Measurements from ENCODE around the gene PADI1. TPM values are rescaled to one million over a fixed set of nuclear protein-coding genes. Genes with fewer than 3 reads are reported as not detected.

Gene PADI1
- total and polyA plus RNA-seq, 2 of the 8 experiments (the other 6 are each of a cell fraction or from before 2014, with no cell fraction given), result 0.20 to 0.30 TPM

DNA sequence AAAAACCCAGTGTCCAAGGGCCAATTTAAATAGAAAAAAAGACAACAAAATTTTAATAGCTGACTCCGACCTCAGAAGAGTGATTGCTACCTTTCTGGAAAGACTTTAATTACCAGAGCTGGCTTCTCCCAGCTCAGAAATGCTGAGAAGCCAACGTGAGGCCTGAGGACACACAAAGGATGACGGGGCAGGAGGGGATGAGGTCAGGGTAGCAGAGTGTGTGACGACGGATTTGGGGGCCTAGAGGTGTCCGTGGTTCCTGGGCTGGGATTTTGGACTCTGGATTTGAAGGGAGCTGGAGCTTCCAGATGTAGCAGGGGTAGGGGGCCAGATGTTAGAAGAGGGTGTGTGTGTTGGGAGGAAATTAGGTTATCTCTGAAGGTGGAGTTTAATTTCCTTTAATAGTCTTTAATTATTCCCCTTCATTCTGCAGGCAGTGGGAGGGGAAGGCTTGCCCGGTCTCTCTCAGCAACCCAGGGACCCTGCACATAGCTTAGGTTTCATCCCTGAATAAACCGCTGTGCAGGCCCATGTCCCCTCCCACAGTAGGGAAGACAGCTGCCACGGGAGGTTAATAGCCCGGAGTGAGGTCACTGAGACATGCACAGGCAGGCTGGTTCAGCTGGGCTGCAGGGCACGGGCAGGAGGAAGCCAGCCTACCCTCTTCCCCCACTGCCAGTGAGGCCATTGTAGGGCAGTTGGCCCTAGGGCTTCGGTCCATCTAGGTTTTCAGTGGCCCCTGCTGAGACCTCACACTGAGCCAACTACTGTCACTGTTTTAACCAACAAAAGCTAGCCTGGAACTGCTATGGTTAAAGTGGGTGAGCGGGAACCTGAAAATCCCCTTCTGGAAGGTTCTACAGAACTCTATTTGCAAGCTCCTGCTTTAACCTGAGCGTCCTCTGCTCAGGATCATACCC is 40.2 kb downstream of the PADI1 start:
- H3K4ac ChIP-seq (replicated peaks; ENCODE audit: insufficient read length, low read depth, low read length), result no peak overlapping the region
- no peak overlapping the region for H3K14ac ChIP-seq (ENCODE audit: insufficient read length)
- peak overlapping the region; percentile 7; the same call in 1 of the 2 replicates for H4K8ac ChIP-seq (ENCODE audit: extremely low read depth, insufficient read depth, low read length)
- no peak overlapping the region for H3K23ac ChIP-seq (ENCODE audit: insufficient read length)
- H3K56ac ChIP-seq (replicated peaks; ENCODE audit: insufficient read length, low read depth, low read length), result no peak overlapping the region
- H2BK20ac ChIP-seq (ENCODE audit: low read length), result peak overlapping the region; percentile 72; the same call in 1 of the 2 replicates
- H3K4me3 ChIP-seq (ENCODE audit: extremely low read depth in 1 of 4, insufficient read depth in 2 of 4, low read depth in 3 of 4, low read length in 4 of 4), result no peak overlapping the region
- no peaks in the 10 kb centered on the region for H3K23me2 ChIP-seq (ENCODE audit: low read depth, low read length)
- no peak for TF ChIP-seq JUND (IDR thresholded peaks at IDR 0.05; ENCODE audit: low read length)
- TF ChIP-seq, protein P1, sequence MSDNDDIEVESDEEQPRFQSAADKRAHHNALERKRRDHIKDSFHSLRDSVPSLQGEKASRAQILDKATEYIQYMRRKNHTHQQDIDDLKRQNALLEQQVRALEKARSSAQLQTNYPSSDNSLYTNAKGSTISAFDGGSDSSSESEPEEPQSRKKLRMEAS (IDR thresholded peaks at IDR 0.05), result no peak
- no peak for TF ChIP-seq SP4 (IDR thresholded peaks at IDR 0.05; ENCODE audit: low read length)
- no peak for TF ChIP-seq SIRT6 (IDR thresholded peaks at IDR 0.05; ENCODE audit: low read length)
- no peak for TF ChIP-seq TEAD4 (IDR thresholded peaks at IDR 0.05; ENCODE audit: low read depth, low read length)
- no peak for TF ChIP-seq SUZ12 (IDR thresholded peaks at IDR 0.05; ENCODE audit: low read length)
- TF ChIP-seq MAFK (IDR thresholded peaks at IDR 0.05; ENCODE audit: low read depth, low read length), result no peak
- TF ChIP-seq BACH1 (IDR thresholded peaks at IDR 0.05; ENCODE audit: low read length), result no peak
- no peak overlapping the region for H2AK5ac ChIP-seq (ENCODE audit: low read depth, low read length)
- H4K5ac ChIP-seq (ENCODE audit: insufficient read length, low read depth, low read length), result no peak overlapping the region
- ChIA-PET POLR2A (ENCODE audit: partially characterized antibody) (interaction anchor here (0.7 to 2.1 kb wide), 2 partner anchors 8 to 161 kb away, joined by 3 to 4 read pairs; no protein-coding TSS in a partner anchor), CTCF (ENCODE audit: partially characterized antibody) (interaction anchor here (1.0 to 5.1 kb wide), 12 partner anchors 9 to 190 kb away, joined by 3 to 29 read pairs (median 5); partner anchors contain the start of gene PADI2)
- no peak overlapping the region for H3K9ac ChIP-seq (replicated peaks in 1 of 4; ENCODE audit: extremely low read depth in 1 of 4, low read depth in 3 of 4, low read length in 3 of 4)
- no peaks in the 10 kb centered on the region for H4K20me1 ChIP-seq (replicated peaks in 1 of 2; ENCODE audit: control insufficient read depth in 1 of 2, insufficient read depth in 2 of 2, low read length in 2 of 2)
- WGBS, 2 experiments (ENCODE audit: extremely low coverage in 1 of 2, insufficient coverage in 1 of 2, insufficient read length in 1 of 2, insufficient replicate concordance in 2 of 2, low coverage in 1 of 2, low lambda C conversion rate in 2 of 2, missing lambda C conversion rate in 1 of 2), result 83% methylated on average over 14 of the region's 14 CpGs; no CpG with 5 or more reads in 1 of the 2 experiments
- H3K18ac ChIP-seq (ENCODE audit: extremely low read depth, low read length), result peak overlapping the region; percentile 19
- FAIRE-seq (no peak), DNase-seq (ENCODE audit: low read depth in 1 of 2, low spot score in 2 of 2) (no peak)
- H4K91ac ChIP-seq (replicated peaks; ENCODE audit: insufficient read length, low read length), result peak overlapping the region; percentile 34
- H2BK15ac ChIP-seq (ENCODE audit: low read length), result no peak overlapping the region
- H3K9me3 ChIP-seq (ENCODE audit: insufficient read depth in 2 of 2, low read depth in 1 of 2, low read length in 1 of 2), result no peaks in the 10 kb centered on the region
- H3K36me3 ChIP-seq (ENCODE audit: control insufficient read depth in 2 of 4, insufficient read depth in 4 of 4, low read length in 3 of 4), result no peaks in the 10 kb centered on the region
- no peaks in the 10 kb centered on the region for H3K79me2 ChIP-seq (ENCODE audit: control insufficient read depth in 1 of 2, insufficient read depth in 2 of 2, low read length in 2 of 2)
- H3K4me2 ChIP-seq (ENCODE audit: insufficient read depth in 1 of 2, low read depth in 2 of 2, low read length in 2 of 2), result no peak overlapping the region
- no peaks in the 10 kb centered on the region for H3K27me3 ChIP-seq (replicated peaks in 1 of 4; ENCODE audit: control insufficient read depth in 3 of 4, extremely low read depth in 1 of 4, insufficient read depth in 3 of 4, low read length in 3 of 4)
- H3K27ac ChIP-seq (ENCODE audit: low read depth, low read length), result no peak overlapping the region
- H2BK12ac ChIP-seq (ENCODE audit: low read depth, low read length), result peak overlapping the region; percentile 60; the same call in 1 of the 2 replicates
- no peak overlapping the region for H2AFZ ChIP-seq (ENCODE audit: low read length)
- H3K4me1 ChIP-seq (replicated peaks in 1 of 4; ENCODE audit: control insufficient read depth in 3 of 4, insufficient read depth in 4 of 4, low read length in 3 of 4), result peaks cover 0 to 12% (median 3%) of the 10 kb centered on the region in 4 experiments; a peak in 4 of 7 replicates
- H2BK5ac ChIP-seq (ENCODE audit: low read depth, low read length), result no peak overlapping the region; the same call in 1 of the 2 replicates
- no peaks in the 10 kb centered on the region for H3K79me1 ChIP-seq (ENCODE audit: low read depth, low read length)
- no peak overlapping the region for H2BK120ac ChIP-seq (replicated peaks; ENCODE audit: low read depth, low read length)
